Stimulated activated naive CD4-positive, alpha-beta T cell treated with Interleukin-2 at 50 U/mL for 16 hours (primary cell): ENCODE results near the gene EPHB3.

Experiments used
- DNase-seq: peaks from one replicate; lab custom pipeline; 2025; lab: John Stamatoyannopoulos, UW

Gene EPHB3

DNA sequence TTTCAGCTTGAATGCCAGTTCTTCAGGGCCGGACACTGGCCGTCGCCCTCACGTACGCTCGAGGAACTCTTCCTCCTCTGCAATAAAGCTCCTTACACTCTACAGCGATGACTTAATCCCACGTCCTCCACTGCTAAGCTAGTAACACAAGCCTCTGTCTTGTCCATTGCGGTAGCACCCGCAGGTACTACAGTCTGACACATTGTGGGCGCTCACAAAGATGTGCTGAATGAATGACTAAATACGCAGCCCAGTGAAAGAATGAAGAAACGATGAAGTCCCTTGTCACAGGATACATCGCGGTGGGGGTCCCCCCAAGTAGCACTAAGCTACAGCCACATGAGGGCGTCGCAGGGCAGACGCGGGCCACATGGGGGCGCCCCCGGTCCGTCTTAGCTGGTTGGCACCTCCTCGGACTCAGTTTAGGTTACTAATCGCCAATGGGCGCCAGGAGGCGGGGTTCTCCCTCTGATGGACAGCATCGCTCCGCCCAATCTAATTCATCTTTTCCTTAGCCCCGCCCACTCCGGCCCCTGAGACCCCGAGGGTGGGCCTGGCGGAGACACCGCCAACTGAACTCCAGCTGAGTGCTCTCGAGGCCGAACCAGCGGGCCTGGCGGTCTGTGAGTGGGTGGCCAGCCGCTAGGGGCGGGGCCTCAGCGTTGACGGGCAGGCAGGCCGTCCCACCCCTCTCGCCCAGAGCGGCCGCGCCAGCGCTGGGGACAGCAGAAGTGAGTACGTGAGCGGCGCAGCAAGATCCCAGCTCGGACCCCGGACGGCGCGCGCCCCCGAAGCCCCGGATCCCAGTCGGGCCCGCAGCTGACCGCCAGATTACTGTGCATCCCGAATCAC is at the start of gene EPHB3:
EPHB3 (plus strand) TSS at position 725 of the 852 bp plus-strand sequence. CDS start 451 bp downstream, outside the sequence.
- peak; percentile 90 for DNase-seq

DNA sequence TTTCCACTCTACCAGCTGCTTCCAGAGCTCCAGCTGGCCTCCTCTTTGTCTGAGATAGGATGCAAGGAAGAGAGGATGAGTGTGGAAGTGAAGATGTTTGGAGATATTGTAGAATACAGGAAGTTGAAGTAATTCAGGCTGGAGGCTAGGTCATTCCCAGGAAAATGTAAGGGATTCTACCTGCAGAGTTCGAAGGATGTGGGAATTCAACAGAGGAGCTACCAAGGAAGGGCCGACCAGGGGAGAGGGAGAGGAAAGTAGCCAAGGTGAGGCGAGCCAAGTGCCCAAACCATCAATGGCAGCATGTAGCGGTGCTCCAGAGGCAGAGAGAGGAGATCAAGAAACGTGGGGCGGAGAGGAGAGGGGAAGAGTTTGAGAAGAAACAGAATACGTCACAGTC is 49.0 kb upstream of the EPHB3 start:
- no peak for DNase-seq

DNA sequence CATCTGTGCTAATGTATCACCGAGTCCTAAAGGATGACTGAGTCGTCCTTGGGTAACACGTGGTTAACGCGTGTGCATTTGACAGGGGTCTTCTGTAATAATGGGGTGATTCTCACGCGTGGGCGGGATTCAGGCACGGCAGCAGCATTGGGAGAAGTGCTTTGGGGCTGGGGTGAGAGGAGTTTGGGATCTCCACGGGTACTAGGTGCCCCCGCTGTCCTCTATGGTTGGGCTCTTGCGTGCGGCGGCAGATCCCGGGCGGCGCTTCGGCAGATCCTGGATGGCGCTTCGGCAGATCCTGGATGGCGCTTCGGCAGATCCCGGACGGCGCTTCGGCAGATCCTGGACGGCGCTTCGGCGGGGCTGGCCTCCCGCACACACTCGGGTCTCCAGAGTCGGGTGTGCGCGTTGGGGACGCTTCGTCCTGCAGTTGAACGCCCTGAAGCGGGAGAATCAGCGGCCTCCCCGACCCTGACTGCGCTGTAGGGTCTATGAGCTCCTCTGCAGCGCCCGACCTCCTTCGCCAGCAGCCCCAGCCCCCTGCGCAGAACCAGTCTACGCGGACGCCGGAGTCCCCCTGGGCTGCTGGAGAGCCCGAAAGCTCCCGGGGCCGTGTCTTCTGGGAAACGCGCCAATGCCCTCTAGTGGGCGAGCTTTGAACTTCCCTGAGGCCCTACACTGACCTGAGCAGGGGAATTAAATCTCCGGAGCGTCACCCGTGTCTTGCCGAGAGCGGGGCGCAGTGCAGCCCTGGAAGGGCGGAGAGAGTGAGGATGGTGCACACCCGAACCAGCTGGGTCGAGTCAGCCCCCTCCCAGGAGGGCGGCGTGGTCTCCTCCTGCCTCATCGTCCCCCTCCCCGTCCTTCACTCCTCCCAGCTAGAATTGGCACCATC is 48.1 kb upstream of the EPHB3 start:
- peak; percentile 77 for DNase-seq

DNA sequence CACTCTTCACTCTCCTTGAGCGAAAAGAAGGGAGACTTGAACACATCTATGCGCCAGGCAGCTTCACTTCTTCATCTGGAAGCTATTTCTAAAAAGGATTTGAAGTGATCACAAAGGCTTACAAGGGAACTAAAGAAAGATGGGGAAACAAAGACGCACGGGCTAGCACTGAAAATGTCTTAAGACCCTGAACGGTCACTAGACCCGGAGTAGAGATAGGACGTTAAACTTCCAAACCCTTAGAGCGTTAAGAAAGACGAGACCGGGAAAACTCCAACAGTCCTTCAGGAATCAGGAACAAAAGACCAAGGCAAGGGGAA is 47.5 kb upstream of the EPHB3 start:
- DNase-seq: no peak

DNA sequence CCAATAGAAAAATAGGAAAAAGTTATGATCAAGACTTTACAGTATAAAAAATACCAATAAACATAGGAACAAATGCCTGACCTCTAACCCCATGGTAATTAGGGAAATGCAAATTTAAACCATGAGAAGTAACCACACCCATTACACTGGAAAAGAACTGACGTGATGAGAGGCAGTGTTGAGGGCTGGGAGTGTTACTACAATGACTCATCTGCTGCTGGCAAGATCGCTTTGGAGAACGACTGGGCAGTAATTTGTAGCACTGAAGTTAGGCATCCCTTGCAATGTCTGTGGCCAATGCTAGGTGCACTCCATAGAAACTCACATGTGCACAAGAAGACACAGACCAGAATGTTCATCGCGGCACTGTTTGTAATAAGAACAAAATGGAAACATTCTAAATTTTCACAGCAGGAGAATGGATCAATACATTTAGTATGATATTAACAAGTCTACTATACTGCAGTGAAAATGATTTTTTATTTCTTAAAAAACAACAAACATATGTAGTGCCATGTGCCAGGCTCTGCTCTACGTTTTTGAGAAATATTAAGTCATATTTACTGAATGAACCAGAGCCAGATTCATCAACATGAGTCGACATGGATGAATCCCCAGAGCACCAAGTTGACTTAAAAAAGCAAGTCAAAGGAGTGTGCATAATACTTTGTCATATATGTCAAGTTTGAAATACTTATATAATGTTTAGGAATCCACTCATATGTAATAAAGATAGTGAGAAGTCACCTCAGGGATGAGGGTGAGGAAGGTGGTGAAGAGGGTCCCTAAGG is 37.6 kb upstream of the EPHB3 start:
- no peak for DNase-seq

DNA sequence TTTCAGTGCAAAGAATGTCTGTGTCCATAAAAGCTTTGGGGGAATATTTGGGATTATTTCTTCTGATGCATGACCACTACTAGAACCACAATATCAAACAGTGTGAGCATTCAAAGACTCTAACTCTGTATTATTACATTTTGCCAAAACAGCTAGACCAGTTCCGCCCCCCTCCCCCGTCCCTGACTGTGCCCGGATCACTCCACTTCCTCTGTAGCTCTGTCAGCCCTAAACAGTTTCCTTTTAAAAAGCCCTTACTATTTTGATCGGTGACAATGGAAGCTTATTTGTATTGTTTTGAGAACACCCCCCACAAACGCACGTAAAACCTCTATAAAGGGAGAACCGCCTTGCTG is 36.6 kb upstream of the EPHB3 start:
- no peak for DNase-seq

DNA sequence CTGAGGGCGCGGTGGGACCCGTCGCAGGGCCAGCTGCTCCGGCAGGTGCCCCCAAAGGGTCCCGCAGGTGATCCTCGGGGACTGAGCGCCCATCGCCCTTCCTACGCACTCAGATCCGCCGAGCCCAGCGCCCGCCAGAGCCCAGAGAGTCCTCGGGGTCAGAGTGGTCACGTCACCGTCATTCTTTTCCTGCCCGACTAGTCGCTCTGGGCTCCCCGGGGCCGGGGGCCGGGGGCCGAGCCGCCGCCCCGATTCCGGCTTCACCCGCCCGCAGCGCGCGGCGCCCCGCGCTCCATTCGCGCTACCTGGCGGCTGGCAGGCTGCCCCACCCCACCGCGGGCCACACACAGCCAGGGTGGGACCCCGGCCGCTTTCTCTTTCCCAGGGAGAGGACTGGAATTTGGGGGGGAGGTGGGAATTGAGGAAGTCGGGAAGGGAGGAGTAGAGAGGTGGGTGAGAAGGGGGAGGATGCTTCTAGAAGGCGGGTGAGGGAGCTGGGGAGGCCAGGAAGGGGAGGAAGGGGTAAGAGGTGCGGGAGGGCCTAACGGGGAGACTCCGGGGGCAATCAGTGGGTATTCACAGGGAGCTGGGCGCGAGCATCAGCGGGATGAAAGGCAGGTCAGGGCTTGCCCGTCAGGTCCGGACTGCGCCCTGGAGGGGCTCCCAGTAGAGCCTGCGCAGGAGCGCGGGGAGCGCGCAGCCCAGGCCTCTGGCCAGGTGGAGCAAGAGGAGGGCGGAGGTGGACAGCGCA is 36.1 kb upstream of the EPHB3 start:
- DNase-seq: no peak

DNA sequence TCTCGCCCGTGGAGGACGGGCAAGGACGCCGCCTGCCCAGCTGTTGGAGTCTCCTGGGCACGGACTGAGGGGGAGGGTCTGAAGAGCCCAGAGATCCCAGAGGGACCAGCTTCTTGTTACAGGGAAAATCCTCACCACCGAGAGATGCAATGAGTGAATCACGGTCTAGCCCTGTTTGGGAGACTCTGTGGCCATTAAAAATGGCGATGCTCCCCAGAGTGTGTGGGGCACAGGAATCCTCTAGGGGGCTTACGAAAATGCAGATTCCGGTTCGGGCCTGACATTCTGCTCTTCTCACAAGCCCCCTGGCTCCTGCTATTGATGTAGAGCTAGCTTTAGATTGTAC is 35.5 kb upstream of the EPHB3 start:
- DNase-seq: no peak

DNA sequence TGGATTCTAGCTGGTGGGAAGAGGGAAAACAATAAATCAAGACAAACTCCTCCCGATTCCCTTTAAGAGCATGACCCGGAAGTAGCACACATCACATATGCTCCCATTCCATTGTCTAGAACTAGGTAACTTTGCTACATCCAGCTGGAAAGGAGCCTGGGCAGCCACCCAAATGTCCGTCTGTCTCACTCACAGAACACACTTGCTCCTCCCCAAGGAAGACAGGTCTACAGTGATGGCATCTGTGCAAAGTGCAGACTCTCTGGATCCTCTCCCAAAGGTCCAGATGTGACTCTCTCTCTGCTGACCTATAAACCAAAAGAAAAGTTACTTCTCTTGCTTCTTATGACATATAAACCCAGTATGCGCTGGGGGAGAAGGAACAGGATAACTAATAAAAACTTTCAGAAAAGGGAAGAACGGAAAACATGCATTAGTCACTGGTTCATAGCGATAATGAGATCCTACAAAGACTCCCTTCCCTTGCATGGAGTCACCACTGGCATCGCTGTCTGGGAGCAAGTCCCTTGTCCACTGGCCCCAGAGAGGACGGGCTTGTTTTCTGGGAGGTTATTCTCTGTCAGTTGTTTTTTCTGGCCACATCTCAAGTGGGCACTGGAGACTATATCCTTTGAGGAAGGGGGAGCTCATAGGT is 29.8 kb upstream of the EPHB3 start:
- DNase-seq: no peak

DNA sequence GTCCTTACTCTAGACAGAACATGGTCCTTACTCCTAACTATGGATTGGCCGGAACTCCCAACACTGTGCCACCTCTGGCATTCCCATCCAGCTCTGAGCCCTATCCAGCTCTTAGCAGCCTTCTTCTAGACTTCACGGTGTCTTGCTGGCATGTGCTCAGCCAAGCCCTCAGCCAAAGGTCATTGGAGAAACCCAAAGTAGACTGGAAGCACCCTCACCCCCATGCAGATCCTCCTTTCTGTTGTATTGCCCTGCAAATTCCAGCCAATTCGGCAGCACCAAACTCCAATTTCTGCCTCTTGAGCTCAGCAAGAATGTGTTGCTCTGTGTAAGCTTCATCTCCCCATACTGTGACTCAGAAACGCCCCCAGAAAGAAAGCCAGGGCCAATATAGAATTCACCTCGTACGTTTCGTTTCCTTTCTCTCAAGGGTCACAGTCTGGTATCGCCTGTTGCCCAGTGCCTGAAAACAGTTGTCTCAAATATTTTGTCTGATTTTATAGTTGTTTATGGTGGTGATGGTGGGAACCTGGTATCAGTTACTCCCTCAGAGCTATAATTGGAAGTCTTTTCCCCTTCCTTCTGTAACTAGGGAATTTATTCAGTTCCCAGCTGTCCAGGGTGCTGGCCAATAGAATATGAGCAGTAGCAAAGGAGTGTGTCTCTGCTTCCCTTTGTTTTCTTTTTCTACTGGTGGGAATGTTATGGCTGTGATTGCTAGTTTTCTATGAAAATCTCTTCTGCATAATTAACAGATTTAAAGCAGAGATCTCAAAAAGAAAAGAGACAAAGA is 28.4 kb upstream of the EPHB3 start:
- no peak for DNase-seq

DNA sequence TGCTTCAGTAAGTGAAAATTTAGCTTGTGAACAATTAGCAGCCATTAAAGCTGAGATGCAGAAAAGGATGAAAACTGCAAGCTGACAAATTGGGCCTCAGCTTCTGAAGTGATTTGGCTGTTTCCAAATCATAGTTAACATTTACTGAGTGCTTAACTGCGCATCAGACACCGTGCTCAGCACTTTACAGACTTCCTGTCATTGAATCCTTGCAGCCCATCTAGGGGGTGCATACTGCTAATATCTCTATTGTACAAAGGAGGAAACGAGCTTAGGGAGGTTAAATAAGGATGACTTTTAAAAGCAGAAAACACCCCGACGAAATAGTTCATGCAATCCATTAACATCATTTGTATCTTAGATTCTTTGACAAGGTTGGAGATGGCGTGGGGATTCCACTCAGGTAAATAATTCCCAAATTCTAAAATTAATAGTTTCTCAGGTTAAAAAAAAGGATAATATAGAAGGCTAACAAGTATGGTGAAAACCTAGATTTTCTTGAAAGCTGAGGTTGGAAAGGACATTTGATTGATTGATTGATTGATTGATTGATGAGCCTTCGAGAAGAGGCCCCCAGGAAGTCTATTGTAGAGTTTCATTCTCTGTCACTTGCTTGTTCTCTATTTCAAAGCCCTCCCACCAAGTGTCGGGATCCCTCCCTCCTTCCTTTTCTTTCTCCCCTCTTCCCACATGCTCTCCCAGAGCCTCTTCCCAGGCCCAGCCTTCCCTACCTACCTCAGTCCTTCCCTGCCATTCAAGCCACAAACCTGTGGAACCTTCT is 23.5 kb upstream of the EPHB3 start:
- no peak for DNase-seq

DNA sequence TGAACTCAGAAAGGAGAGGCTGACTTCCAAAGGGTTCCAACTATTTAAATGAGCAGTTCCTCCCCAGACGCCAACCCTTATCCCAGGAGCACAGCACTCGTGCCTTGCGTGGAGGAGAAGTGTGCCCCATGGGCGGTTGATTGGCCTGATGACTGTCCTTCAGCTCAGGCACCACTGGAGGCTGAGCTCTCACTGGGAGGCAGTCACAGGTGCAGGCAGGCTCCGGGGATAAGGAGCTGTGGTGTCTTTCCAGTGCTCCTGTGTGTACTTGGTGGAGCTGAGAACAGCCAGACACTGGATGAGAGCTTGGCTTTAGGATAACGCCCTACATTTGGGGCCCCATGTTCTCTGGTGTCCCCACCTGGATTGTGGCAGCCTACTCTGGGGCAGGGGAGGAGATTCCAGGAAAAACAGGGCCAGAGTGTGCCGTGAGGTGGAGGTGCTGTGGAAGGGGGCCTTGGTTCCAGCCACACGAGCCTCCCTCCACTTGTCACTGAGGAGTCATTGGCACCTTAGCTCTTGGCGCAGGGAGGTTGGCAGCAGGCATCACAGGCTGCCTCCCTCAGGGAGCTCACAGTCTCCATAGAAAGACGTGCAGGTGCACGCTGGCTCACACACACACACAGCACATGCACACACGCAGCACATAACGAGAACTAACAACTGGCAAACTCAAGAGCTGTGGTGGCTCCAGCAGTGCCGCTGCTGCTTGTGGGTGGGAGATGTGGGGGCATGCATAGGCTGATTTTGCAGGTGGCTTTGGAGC is 22.7 kb upstream of the EPHB3 start:
- no peak for DNase-seq

DNA sequence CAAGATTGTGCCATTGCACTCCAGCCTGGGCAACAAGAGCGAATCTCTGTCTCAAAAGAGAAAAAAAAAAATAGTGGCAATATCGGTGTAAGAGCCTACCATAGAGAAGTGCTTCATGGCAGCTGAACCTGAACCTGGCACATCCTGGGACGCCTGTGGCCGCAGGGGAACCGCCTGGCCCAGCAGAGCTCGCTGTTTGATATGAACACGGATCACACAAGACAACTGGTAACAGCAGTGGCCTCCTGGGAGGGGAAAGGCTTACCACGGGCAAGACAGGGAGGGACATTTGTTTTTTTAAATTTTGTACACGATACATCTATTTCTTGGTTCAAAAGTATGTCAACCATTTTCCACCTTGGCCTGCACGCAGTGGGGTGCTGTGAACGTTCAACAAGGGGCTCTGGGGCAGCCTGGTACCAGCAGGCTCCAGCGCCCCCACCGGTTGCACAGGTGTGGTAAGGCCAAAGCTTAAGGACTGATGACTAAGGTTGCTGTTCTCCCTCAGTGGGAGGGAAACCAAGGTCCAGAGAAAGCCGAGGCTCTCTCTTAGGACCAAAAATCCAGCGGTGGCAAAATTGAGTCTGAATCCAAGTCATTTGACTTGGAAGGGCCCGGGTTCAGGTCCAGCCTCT is 21.7 kb upstream of the EPHB3 start:
- DNase-seq: no peak

DNA sequence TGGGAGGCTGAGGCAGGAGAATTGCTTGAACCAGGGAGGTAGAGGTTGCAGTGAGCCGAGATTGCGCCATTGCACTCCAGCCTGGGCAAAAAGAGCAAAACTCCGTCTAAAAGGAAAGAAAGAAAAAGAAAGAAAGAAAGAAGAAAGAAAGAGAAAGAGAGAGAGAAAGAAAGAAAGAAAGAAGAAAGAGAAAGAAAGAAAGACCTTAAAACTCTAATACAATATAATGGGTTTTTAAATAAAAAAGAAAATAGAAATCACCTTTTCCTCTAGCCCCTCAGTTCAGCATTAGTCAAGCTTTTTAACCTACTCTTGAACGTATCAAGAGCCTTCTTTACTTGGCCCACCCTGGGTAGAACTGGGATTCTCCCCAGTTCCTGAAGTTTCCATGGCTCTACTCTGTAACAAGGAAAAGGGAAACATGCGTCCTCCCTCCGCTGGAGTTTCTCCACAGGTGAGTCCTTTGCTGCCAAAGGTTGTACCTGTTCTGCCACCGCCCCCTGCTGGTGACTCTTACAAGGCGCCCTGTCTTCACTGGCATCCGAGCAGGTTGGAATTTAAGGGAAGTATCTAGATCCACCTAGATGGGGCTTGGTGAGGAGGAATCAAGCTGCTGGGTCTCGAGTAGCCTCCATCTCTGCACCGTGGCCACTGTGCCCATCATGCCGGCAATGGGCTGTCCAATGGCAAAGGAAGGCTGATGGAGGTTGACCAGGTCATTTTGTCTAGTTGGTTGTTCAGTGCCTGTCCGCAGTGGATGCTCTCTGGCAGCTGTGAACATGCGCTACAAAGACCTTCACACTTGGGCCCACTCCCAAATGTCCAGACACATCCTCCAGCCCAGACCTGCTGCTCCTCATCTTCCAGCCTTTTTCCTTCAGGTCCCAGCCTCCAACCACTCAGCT is 20.6 kb upstream of the EPHB3 start:
- DNase-seq: peak; percentile 71

DNA sequence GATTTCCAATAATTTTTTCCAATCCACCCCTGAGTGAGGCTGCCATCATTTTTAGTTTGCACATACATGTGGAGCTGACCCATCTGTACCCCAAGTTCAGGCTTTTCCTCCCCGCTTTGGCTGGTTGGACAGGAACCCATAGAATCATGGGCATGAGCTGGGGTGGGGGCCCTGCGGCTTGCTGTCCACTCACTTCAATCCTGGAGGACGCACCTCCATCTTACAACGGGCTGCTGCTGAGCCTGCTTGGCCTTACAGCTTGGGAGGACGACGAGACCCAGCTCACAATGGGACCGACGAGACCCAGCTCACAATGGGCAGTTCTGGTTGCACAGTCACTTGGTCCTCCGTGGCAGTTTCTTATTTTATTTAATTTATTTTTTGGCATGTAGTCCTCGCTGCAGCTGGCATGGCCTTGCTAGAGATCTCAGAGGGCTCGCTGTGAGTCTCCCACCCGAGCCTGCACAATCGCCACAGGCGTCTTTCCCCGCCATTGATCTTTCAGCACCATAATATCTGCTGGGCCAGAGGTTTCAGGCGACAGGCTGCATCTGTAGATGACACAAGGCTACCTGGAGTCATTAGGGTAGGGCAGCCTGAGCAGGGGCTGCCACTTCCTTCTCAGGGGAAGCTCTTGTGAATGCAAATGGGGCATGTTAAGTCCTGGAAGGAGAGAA is 19.6 kb upstream of the EPHB3 start:
- DNase-seq: no peak

DNA sequence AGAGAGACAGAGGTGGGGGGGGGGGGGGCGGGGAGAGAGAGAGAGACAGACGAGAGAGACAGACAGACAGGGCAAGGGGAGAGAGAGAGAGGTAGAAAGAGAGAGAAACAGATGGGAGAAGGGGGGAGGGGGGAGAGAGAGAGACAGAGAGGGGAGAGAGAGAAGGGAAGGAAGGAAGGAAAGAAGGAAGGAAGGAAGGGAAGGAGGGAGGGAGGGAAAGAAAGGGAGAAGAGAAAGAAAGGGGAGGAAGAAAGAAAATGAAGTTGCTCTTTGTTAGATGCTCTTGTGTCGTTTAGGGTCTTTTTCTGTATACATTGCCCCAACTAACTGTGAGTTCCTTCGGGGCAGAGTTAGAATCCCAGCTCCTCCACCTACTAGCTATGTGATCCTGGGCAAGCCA is 19.0 kb upstream of the EPHB3 start:
- DNase-seq: no peak

DNA sequence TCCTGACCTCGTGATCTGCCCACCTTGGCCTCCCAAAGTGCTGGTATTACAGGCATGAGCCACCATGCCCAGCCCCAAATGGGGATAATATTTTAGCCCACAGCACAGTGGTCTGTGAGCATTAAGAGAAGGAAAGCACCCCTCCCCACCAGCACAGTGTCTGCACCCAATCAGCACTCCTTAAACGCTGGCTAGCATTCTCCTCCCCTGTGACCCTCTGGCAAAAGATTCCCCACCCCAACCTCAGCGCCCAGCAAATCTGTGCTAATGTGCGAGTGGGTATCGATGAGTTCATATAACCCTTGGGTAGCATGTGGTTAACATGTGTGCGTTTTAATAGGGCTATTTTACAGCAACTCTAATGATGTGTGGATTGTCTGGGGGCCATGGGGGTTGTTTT is 18.3 kb upstream of the EPHB3 start:
- DNase-seq: no peak
